ENCODE measurements around the gene LRRC4C. TPM values are rescaled to one million over a fixed set of nuclear protein-coding genes. Genes with fewer than 3 reads are reported as not detected.
"Not testable (repeated sequence)": the region's sequence is repeated elsewhere in the genome, so short reads cannot be mapped to it uniquely, and the experiment has no call there.

The LRRC4C gene
- total and polyA plus RNA-seq, 11 donors = 0.08 to 1.2 (median 0.48) TPM; not detected in 1

DNA sequence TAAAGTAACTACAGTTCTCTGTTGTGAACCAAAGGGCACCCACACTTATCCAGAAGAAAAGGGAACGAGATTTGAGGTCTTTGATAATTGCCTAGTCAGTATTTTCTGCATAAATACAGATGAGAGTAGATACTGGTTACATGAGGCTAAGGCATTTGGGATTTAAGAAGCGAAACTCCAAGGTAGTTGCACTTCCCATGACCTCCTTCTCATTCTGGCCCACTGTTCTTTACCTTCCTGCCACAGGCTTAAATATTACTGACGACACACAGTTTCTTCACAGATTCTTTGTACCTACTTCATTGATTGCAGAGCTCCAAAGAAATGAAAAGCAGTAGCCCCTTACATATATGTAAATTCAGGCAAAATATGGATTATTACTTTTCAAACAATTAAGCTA is 915.3 kb downstream of the LRRC4C start:
- TF ChIP-seq, protein P1, sequence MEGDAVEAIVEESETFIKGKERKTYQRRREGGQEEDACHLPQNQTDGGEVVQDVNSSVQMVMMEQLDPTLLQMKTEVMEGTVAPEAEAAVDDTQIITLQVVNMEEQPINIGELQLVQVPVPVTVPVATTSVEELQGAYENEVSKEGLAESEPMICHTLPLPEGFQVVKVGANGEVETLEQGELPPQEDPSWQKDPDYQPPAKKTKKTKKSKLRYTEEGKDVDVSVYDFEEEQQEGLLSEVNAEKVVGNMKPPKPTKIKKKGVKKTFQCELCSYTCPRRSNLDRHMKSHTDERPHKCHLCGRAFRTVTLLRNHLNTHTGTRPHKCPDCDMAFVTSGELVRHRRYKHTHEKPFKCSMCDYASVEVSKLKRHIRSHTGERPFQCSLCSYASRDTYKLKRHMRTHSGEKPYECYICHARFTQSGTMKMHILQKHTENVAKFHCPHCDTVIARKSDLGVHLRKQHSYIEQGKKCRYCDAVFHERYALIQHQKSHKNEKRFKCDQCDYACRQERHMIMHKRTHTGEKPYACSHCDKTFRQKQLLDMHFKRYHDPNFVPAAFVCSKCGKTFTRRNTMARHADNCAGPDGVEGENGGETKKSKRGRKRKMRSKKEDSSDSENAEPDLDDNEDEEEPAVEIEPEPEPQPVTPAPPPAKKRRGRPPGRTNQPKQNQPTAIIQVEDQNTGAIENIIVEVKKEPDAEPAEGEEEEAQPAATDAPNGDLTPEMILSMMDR (IDR thresholded peaks at IDR 0.05) = no peak
- no peak for TF ChIP-seq POLR2A (IDR thresholded peaks at IDR 0.05)
- intact Hi-C loops (cut with DNase I) = no loop called here
- WGBS, 4 donors = 54 to 62% (median 57%) methylated on average over 3 of the region's 3 CpGs
- Histone ChIP-seq H3K36me3 (no peaks in the 10 kb centered on the region), H3K4me3 (no peak overlapping the region), H3K9me3 (no peaks in the 10 kb centered on the region), H3K27me3 (no peaks in the 10 kb centered on the region), H3K4me1 (no peaks in the 10 kb centered on the region), H3K27ac (no peak overlapping the region)
- ATAC-seq (no peak), DNase-seq (no peak)

DNA sequence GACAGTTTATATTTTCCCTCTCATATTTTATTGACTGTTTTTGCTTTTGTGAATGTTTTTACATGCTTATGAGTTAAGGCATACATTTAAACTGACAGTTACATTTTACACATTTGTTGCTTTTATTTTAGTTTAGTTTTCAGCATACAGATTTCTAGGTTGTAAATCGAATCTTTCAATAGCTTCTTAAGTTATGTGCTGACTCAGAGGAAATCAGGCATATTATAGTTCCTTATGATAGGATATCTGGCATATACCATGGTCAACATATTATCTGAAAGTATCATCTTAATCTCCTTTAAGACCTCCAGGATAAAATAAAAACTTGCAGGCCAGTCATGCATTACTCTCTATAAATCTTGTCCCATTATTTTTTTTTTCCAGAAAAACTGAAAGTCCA is 916.6 kb downstream of the LRRC4C start:
- TF ChIP-seq, protein P1 (IDR thresholded peaks at IDR 0.05) = no peak
- no peak for TF ChIP-seq POLR2A (IDR thresholded peaks at IDR 0.05)
- Histone ChIP-seq H3K36me3 (no peaks in the 10 kb centered on the region), H3K4me1 (no peaks in the 10 kb centered on the region), H3K9me3 (peaks cover 0 to 3% (median 0%) of the 10 kb centered on the region in 12 donors), H3K27me3 (no peaks in the 10 kb centered on the region), H3K4me3 (no peak overlapping the region), H3K27ac (no peak overlapping the region)
- intact Hi-C loops (cut with DNase I) = no loop called here
- WGBS, 4 donors = 56 to 67% (median 65%) methylated on average over 1 of the region's 1 CpG
- ATAC-seq (no peak), DNase-seq (no peak)

DNA sequence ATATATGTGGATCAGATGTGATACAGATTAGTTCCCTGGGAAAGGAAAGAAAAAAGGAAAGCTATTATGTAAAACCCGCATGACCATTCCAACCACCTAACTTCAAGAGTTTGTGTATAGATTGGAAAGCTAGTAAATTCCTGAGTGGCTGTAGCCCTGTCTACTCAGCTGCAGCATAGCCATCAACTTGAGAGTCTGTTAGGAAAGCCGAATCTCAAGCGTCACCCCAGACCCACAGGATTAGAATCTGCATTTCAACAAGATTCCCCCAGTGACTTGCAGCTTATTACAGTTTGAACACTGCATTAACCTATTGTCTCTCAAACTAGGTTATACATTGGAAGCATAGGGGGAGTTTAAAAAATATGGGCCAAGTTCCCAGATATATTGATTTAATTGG is 921.7 kb downstream of the LRRC4C start:
- no peak for DNase-seq
- no peaks in the 10 kb centered on the region for H3K27me3 ChIP-seq
- WGBS, 4 donors = 63 to 81% (median 68%) methylated on average over 3 of the region's 3 CpGs
- peaks cover 0 to 5% (median 0%) of the 10 kb centered on the region in 12 donors for H3K9me3 ChIP-seq
- TF ChIP-seq, protein P1 (IDR thresholded peaks at IDR 0.05) = no peak
- TF ChIP-seq POLR2A (IDR thresholded peaks at IDR 0.05) = no peak
- H3K36me3 ChIP-seq = no peaks in the 10 kb centered on the region
- H3K4me1 ChIP-seq = no peaks in the 10 kb centered on the region
- intact Hi-C loops (cut with DNase I) = no loop called here
- ATAC-seq = no peak
- H3K4me3 ChIP-seq = no peak overlapping the region
- no peak overlapping the region for H3K27ac ChIP-seq

DNA sequence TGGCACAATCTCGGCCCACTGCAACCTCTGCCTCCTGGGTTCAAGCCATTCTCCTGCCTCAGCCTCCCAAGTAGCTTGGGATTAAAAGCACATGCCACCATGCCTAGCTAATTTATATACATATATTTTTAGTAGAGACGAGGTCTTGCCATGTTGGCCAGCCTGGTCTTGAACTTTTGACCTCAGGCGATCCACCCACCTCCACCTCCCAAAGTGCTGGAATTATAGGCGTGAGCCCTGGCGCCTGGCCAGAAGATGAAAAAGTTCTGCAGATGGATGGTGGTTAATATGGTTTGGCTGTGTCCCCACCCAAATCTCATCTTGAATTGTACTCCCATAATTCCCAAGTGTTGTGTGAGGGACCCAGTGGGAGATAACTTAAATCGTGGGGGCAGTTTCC is 937.4 kb downstream of the LRRC4C start:
- ATAC-seq; H3K27me3 ChIP-seq; H3K4me3 ChIP-seq; DNase-seq; H3K27ac ChIP-seq; H3K36me3 ChIP-seq; intact Hi-C loops (cut with DNase I); H3K4me1 ChIP-seq: not testable (repeated sequence)
- WGBS, 4 donors = 78 to 88% (median 82%) methylated on average over 6 of the region's 6 CpGs
- H3K9me3 ChIP-seq = peaks cover 0 to 16% (median 0%) of the 10 kb centered on the region in 12 donors

DNA sequence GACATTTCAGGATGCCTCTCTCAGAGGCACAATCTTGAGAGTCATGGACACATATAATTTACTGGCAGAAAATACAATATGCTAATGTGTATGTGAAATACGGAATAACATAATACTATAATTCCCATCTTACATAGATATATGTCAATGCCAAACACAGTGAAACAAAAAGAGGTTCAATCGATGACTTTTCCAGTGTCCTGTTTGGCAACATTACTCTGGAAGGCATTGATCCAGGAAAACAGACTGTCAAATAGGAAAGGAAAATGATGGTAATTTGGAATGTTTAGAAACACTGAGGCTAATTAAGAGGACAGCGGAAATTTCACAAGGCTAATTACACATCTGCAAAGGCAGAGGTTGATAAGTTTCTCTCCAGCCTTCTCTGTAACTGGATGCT is 942.3 kb downstream of the LRRC4C start:
- H3K9me3 ChIP-seq = peaks cover 0 to 16% (median 0%) of the 10 kb centered on the region in 12 donors
- no peak overlapping the region for H3K4me3 ChIP-seq
- DNase-seq = no peak
- no peaks in the 10 kb centered on the region for H3K27me3 ChIP-seq
- WGBS, 4 donors = 85 to 91% (median 90%) methylated on average over 3 of the region's 3 CpGs
- no peak for ATAC-seq
- H3K27ac ChIP-seq = no peak overlapping the region
- intact Hi-C loops (cut with DNase I) = no loop called here
- no peaks in the 10 kb centered on the region for H3K4me1 ChIP-seq
- no peaks in the 10 kb centered on the region for H3K36me3 ChIP-seq
- TF ChIP-seq, protein P1 (IDR thresholded peaks at IDR 0.05) = no peak
- TF ChIP-seq POLR2A (IDR thresholded peaks at IDR 0.05) = no peak

Measured in heart left ventricle (tissue), 16 donors.